Chondrocyte (in vitro differentiated cells): ENCODE measurements around the gene MAML3. TPM values are rescaled to one million over a fixed set of nuclear protein-coding genes. Genes with fewer than 3 reads are reported as not detected.

ENCODE experiments used
- DNase-seq: peaks from one replicate; pipeline ENCODE4 v3.0.0; 2021; ENCODE audit warnings: mixed read lengths, low spot score
- H3K27ac Mint-ChIP-seq: one replicate; pipeline ENCODE4 v1.8.0; 2021; ENCODE audit warnings: mild to moderate bottlenecking, moderate library complexity, mixed read lengths; ENCODE audit not compliant: unreplicated experiment
- H3K27me3 Mint-ChIP-seq: 2 replicates; pipeline ENCODE4 v1.8.0; 2021; ENCODE audit warnings: low read depth, mixed read lengths
- H3K36me3 Mint-ChIP-seq: 2 replicates; pipeline ENCODE4 v1.8.0; 2021; ENCODE audit warnings: low read depth, mixed read lengths
- H3K4me1 Mint-ChIP-seq: 2 replicates; pipeline ENCODE4 v1.8.0; 2021; ENCODE audit warnings: low read depth, mild to moderate bottlenecking, mixed read lengths
- H3K4me3 Mint-ChIP-seq: one replicate; pipeline ENCODE4 v1.8.0; 2021; ENCODE audit warnings: mild to moderate bottlenecking, moderate library complexity, mixed read lengths; ENCODE audit not compliant: unreplicated experiment
- H3K9me3 Mint-ChIP-seq: 2 replicates; pipeline ENCODE4 v1.8.0; 2021; ENCODE audit warnings: low read depth, mixed read lengths
- total RNA-seq: library from RNA; stranded (reverse); gene quantifications from 3 replicates; pipeline ENCODE4 v1.2.1, GENCODE V29; 2021
- TF ChIP-seq, protein P1 (sequence below): fragments of 200-600 bp; sonication (generic); IDR thresholded peaks from 2 replicates; pipeline ENCODE4 v1.5.0; 2021; ENCODE audit warnings: antibody characterized with exemption, mild to moderate bottlenecking, moderate library complexity

The MAML3 gene
- total RNA-seq, 1 donor from 2014 or later: 1.6 TPM

DNA sequence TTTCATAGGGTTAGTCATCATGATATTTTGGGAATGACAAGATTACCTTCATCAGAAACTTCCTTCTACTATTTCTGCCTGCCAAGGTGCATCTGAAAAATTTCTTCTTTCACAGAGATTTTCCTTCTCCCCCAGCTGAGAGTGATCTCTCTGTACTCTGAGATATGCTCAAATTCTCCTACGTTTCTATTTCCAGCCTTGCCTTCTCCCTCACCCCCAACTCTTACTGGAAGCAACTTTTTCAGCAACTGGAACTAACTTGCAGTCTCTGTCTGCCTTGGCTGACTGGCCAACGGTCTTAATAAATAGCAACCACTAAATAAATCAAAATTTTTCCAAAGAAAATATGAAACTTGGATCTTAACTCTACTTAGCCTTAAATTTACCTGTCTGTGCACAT, 122.3 kb downstream of the MAML3 start:
- no peak overlapping the region for H3K27ac Mint-ChIP-seq
- H3K27me3 Mint-ChIP-seq: no peaks in the 10 kb centered on the region
- no peaks in the 10 kb centered on the region for H3K9me3 Mint-ChIP-seq
- peaks cover 22% of the 10 kb centered on the region for H3K4me1 Mint-ChIP-seq
- no peak overlapping the region for H3K4me3 Mint-ChIP-seq
- no peak for DNase-seq
- TF ChIP-seq, protein P1, sequence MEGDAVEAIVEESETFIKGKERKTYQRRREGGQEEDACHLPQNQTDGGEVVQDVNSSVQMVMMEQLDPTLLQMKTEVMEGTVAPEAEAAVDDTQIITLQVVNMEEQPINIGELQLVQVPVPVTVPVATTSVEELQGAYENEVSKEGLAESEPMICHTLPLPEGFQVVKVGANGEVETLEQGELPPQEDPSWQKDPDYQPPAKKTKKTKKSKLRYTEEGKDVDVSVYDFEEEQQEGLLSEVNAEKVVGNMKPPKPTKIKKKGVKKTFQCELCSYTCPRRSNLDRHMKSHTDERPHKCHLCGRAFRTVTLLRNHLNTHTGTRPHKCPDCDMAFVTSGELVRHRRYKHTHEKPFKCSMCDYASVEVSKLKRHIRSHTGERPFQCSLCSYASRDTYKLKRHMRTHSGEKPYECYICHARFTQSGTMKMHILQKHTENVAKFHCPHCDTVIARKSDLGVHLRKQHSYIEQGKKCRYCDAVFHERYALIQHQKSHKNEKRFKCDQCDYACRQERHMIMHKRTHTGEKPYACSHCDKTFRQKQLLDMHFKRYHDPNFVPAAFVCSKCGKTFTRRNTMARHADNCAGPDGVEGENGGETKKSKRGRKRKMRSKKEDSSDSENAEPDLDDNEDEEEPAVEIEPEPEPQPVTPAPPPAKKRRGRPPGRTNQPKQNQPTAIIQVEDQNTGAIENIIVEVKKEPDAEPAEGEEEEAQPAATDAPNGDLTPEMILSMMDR: no peak
- H3K36me3 Mint-ChIP-seq: no peaks in the 10 kb centered on the region

DNA sequence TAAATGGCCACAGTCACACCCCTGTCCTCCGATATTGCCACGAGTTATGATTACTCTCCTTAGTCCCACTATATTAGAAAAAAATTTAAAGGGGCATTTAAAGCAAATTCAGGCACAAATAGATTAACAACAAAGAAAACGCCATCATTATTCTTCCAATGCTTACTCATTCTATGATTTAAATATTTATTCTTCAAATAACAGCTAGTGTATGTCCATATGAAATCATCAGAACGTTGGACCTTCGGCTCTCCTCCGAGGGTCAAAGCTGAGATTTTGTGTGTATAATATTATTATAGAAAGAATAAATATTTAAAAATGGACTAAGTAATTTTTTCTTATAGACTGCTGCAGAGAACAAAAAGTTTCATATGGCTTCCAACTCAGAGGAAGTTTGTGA, 122.9 kb downstream of the MAML3 start:
- no peak overlapping the region for H3K4me3 Mint-ChIP-seq
- no peak for DNase-seq
- H3K27me3 Mint-ChIP-seq: no peaks in the 10 kb centered on the region
- H3K27ac Mint-ChIP-seq: no peak overlapping the region
- TF ChIP-seq, protein P1: no peak
- H3K36me3 Mint-ChIP-seq: no peaks in the 10 kb centered on the region
- peaks cover 15% of the 10 kb centered on the region for H3K4me1 Mint-ChIP-seq
- no peaks in the 10 kb centered on the region for H3K9me3 Mint-ChIP-seq

DNA sequence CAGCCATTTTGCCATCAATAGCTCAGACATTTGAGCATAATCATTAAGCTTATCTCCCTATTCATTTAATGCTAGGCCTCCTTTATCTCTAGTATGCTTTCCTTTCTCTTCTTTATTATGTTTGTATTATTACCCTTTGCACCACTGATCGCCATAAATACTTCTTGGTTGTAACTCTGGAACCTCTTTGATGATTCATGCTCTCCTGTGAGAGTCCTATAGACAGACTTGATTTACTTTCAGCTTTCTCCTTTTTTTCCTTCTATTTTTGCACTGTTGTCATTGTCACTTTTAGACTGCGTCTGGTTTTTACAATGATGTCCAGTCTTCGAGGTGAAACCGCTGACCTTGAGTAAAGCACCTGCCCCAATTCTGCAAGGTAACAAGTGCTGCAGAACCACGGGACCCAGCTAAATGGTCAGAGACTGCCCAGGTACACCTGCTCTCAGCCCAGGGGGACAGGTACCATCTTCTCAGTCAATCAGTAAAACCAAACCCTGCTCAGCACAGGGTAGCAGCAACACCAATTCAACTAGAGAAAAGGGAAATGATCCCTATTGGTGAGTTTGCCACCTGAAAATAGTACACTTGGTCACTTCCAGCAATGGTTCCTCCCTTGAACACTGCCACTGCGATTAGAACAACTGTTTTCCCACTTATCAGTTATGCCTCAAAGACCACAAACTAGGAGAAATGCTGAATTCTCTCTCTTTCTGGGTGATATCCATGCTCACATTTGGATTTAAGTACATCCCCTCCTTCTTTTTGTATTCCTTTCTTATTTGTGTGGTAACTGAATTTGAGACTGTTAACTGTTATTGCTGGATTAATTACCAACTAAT, 125.1 kb downstream of the MAML3 start:
- H3K9me3 Mint-ChIP-seq: no peaks in the 10 kb centered on the region
- no peaks in the 10 kb centered on the region for H3K36me3 Mint-ChIP-seq
- H3K4me1 Mint-ChIP-seq: peaks cover 11% of the 10 kb centered on the region
- H3K4me3 Mint-ChIP-seq: no peak overlapping the region
- TF ChIP-seq, protein P1: no peak
- H3K27me3 Mint-ChIP-seq: no peaks in the 10 kb centered on the region
- no peak for DNase-seq
- H3K27ac Mint-ChIP-seq: no peak overlapping the region

DNA sequence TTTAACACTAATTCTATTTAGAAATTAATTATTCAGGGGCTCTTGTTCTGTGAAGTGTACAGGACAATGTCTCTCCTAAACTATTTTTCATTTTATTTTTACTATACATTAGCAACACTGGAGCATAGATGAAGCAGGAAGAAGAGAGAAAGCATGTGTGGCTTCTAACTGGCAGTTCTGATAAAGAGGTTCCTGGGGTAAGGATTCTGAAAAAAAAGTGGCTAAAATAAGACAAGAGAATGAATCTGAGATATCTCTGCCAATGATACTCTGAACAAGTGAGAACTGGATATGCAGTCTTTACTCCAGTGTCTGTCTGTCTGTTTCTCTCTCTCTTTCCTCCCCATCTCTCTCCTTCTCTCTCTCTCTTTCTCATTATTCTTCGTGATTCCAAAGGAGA, 125.9 kb downstream of the MAML3 start:
- H3K9me3 Mint-ChIP-seq: no peaks in the 10 kb centered on the region
- no peak overlapping the region for H3K27ac Mint-ChIP-seq
- no peaks in the 10 kb centered on the region for H3K36me3 Mint-ChIP-seq
- no peak overlapping the region for H3K4me3 Mint-ChIP-seq
- TF ChIP-seq, protein P1: no peak
- no peaks in the 10 kb centered on the region for H3K27me3 Mint-ChIP-seq
- peaks cover 11% of the 10 kb centered on the region for H3K4me1 Mint-ChIP-seq
- DNase-seq: no peak

- no peak overlapping the region for H3K27ac Mint-ChIP-seq
- H3K4me3 Mint-ChIP-seq: no peak overlapping the region
- no peaks in the 10 kb centered on the region for H3K27me3 Mint-ChIP-seq
- no peaks in the 10 kb centered on the region for H3K9me3 Mint-ChIP-seq
- no peaks in the 10 kb centered on the region for H3K36me3 Mint-ChIP-seq
- TF ChIP-seq, protein P1: no peak
- DNase-seq: no peak
- peaks cover 11% of the 10 kb centered on the region for H3K4me1 Mint-ChIP-seq
Measured at GRCh38 chr4:140027101-140027500, 126.9 kb downstream of the MAML3 start.
